NCI-H82 treated with DMSO at 0.1 percent for 48 hours (cell line): ENCODE data around the gene LHX4.

Source experiments
- DNase-seq: peaks from one replicate; lab custom pipeline; 2025; ENCODE audit not compliant: unreplicated experiment; lab: John Stamatoyannopoulos, UW

LHX4 gene

GRCh38 chr1:180224902-180225301, 5.2 kb upstream of the LHX4 start:
- no peak for DNase-seq

- DNase-seq = no peak
Measured at GRCh38 chr1:180225403-180225802, 4.7 kb upstream of the LHX4 start.

GRCh38 chr1:180227861-180228647, 2.0 kb upstream of the LHX4 start:
- DNase-seq = no peak

GRCh38 chr1:180228648-180229482, 1.2 kb upstream of the LHX4 start:
- DNase-seq = no peak

GRCh38 chr1:180230416-180230790, 339 bp downstream of the LHX4 start:
- DNase-seq = no peak

GRCh38 chr1:180230791-180231505, 884 bp downstream of the LHX4 start:
- no peak for DNase-seq

- DNase-seq = peak; percentile 38
Measured at GRCh38 chr1:180231506-180231921, 1.4 kb downstream of the LHX4 start.

GRCh38 chr1:180231936-180232335, 1.9 kb downstream of the LHX4 start:
- no peak for DNase-seq

- no peak for DNase-seq
Measured at GRCh38 chr1:180232521-180233043, 2.5 kb downstream of the LHX4 start.

- no peak for DNase-seq
Measured at GRCh38 chr1:180233191-180234011, 3.3 kb downstream of the LHX4 start.

GRCh38 chr1:180234369-180235076, 4.5 kb downstream of the LHX4 start:
- no peak for DNase-seq

- no peak for DNase-seq
Measured at GRCh38 chr1:180235077-180235501, 5.0 kb downstream of the LHX4 start.

GRCh38 chr1:180235502-180236239, 5.6 kb downstream of the LHX4 start:
- no peak for DNase-seq

GRCh38 chr1:180236698-180237509, 6.8 kb downstream of the LHX4 start:
- DNase-seq = no peak

GRCh38 chr1:180237869-180238476, 7.9 kb downstream of the LHX4 start:
- no peak for DNase-seq

- DNase-seq = no peak
Measured at GRCh38 chr1:180238675-180239074, 8.6 kb downstream of the LHX4 start.

GRCh38 chr1:180239145-180240096, 9.4 kb downstream of the LHX4 start:
- no peak for DNase-seq
